HG03432 (cell line): ENCODE measurements around the gene MED10.
"Not testable (repeated sequence)": the region's sequence is repeated elsewhere in the genome, so short reads cannot be mapped to it uniquely, and the experiment has no call there.

ENCODE experiments used
- ATAC-seq: cut with Tn5 transposase; IDR thresholded peaks from one replicate; pipeline ENCODE4 v1.9.1; 2021; ENCODE audit warnings: mild to moderate bottlenecking, moderate library complexity; ENCODE audit not compliant: unreplicated experiment

The MED10 gene

GRCh38 chr5:6376974-6377520 is 1.3 kb downstream of the MED10 start:
- ATAC-seq, result no peak

GRCh38 chr5:6373081-6373846 is 5.1 kb downstream of the MED10 start:
- ATAC-seq, result no peak

GRCh38 chr5:6372251-6373080 is 5.9 kb downstream of the MED10 start:
- ATAC-seq, result no peak

- no peak for ATAC-seq
Measured at GRCh38 chr5:6371079-6371810, 7.1 kb downstream of the MED10 start.

- no peak for ATAC-seq
Measured at GRCh38 chr5:6370580-6370979, 7.8 kb downstream of the MED10 start.

- no peak for ATAC-seq
Measured at GRCh38 chr5:6365977-6366590, 12.3 kb downstream of the MED10 start.

- ATAC-seq, result no peak
Measured at GRCh38 chr5:6365142-6365976, 13.0 kb downstream of the MED10 start.

- not testable (repeated sequence) for ATAC-seq
Measured at GRCh38 chr5:6363454-6364011, 14.8 kb downstream of the MED10 start.

GRCh38 chr5:6362846-6363245 is 15.5 kb downstream of the MED10 start:
- no peak for ATAC-seq

GRCh38 chr5:6361101-6361500 is 17.2 kb downstream of the MED10 start:
- no peak for ATAC-seq

- peak; percentile 12 for ATAC-seq
Measured at GRCh38 chr5:6360323-6361072, 17.8 kb downstream of the MED10 start.

- peak; percentile 89 for ATAC-seq
Measured at GRCh38 chr5:6359555-6360322, 18.6 kb downstream of the MED10 start.

- no peak for ATAC-seq
Measured at GRCh38 chr5:6358434-6358820, 19.9 kb downstream of the MED10 start.

GRCh38 chr5:6357817-6358433 is 20.4 kb downstream of the MED10 start:
- not testable (repeated sequence) for ATAC-seq

GRCh38 chr5:6356578-6357164 is 21.7 kb downstream of the MED10 start:
- no peak for ATAC-seq

- no peak for ATAC-seq
Measured at GRCh38 chr5:6355294-6355693, 23.1 kb downstream of the MED10 start.

GRCh38 chr5:6354848-6355247 is 23.5 kb downstream of the MED10 start:
- ATAC-seq, result no peak
